Gastrocnemius medialis (tissue), 4 donors: ENCODE measurements around the gene SHANK1.

Source experiments
- CTCF ChIP-seq, 5 experiments: fragments of 450-650 bp in 3 of 5; fragments of 200-600 bp in 2 of 5; sonication (generic) in 2 of 5; IDR thresholded peaks in 4 of 5; conservative IDR thresholded peaks in 1 of 5; 1 replicate in 4 of 5; 2 replicates in 1 of 5; pipeline ENCODE4 v1.5.1; 2016 to 2019; ENCODE audit warnings: antibody characterized with exemption in 5 of 5, mild to moderate bottlenecking in 3 of 5, moderate library complexity in 3 of 5
- POLR2A ChIP-seq, 2 donors: fragments of 450-650 bp; IDR thresholded peaks; one replicate each; pipeline ENCODE4 v1.6.1; 2017; ENCODE audit warnings: antibody characterized with exemption in 2 of 2, mild to moderate bottlenecking in 2 of 2, moderate library complexity in 2 of 2

DNA sequence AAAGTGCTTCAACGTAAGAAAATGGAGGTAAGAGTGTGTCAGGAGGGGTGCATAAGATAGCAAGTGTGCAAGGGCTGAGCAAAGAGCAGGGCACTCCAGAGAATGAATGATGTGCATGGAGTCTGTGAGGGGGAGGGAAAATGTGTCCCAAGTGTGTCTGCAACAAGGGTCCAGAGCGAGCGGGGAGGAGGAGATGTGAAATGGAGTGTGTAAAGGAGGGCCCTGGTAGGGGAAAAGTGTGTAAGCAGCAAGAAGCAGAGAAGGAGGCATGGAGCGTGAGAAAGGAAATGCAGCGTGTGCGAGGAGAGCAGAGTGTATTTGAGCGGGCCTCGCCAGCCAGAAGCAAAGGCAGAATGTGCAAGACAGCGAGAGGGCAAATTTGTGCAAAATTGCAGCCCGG lies 58.6 kb downstream of the SHANK1 start:
- TF ChIP-seq CTCF (IDR thresholded peaks at IDR 0.05 in 4 of 5, conservative IDR thresholded peaks at IDR 0.05 in 1 of 5) (no peak), POLR2A (IDR thresholded peaks at IDR 0.05) (no peak)
